ENCODE data around the gene COA5.

The COA5 gene

DNA sequence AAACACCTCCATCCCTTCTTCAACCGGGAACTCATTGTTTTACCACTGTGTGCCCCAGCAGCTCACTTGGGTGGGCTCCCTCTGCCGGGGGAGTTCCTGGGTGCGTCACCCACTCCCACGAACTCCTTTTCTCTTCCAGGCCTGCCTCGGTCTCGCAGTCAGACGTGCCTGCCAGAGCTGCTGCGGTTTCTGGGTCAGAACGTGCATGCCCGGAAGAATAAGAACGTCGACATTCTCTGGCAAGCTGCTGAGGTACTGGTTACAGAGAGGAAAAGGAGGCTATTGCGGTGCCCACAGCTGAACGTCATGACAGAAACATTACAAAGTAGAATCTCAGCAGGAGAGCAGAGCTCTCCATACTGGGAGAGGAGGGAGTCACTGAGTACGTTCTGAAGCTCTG is 35.6 kb downstream of the COA5 start:
- DNase-seq (ENCODE audit: low read depth in 1 of 2, low spot score in 1 of 2), result no peak

DNA sequence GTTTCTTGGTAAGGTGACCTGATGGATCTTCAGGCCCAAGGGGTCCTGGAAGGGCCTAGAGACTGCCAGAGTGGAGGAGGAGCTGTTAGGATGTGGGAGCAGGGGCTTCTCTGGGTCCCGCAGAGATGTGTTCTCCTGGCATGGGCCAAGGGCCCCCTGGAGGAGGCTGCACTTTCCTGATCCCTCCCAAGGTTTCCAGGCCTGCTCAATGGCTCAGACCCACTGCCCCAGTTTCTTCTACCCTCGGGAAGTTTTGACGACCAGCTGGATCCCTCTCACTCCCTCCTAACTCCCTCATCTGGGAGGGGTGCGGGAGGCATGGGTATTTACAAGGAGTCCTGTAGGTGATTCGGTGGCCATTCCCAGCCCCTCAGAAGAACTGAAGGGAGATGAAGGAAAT is 36.1 kb downstream of the COA5 start:
- no peak for DNase-seq (ENCODE audit: low read depth in 1 of 2, low spot score in 1 of 2)

DNA sequence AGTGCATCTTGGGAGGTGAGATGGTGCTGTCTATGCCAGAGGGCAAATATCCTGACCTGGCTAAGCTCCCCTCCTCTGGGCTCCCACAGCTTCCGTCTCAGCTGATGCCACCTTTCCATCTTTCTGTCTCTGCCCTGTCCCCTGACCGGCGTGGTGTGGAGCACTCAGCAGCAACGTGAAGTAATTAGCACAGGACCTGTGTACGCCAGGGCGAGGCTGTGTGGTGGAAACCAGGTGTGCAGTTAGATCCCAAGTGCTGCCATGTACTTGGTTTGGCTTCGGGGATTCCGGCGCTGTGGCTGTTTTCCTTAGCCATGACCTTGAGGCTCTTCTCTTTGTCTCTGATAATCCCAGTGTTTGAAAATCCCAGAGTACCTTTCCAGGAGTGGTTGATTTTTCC is 36.5 kb downstream of the COA5 start:
- no peak for DNase-seq (ENCODE audit: low read depth in 1 of 2, low spot score in 1 of 2)

DNA sequence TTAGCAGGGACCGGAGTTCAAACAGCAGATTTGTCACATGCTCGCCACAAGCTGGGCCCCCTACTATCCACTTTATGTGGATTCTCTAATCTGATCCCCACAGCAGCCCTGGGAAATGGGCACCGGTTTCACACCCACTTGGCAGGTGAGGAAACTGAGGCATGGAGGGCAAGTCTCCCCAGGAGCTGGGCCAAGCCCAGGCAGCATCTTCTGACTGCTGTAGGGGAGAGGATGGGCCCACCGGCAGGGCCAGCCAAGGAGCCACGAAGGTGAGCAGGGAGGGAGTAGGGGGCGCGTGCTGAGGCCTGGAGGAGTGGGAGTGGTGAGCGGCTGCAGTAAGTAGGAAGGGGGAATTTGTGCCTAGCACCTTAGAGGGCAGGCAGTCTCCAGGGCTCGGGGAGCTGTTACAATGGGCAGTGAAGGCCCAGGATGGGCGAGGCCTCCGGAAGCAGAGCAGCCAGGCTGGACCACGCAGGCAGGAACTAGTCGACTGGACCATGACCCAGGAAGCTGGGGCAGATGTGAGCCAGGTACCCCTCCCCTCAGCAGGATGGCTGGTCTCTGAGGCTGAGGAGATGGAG is 37.1 kb downstream of the COA5 start:
- DNase-seq (ENCODE audit: low read depth in 1 of 2, low spot score in 1 of 2), result no peak

DNA sequence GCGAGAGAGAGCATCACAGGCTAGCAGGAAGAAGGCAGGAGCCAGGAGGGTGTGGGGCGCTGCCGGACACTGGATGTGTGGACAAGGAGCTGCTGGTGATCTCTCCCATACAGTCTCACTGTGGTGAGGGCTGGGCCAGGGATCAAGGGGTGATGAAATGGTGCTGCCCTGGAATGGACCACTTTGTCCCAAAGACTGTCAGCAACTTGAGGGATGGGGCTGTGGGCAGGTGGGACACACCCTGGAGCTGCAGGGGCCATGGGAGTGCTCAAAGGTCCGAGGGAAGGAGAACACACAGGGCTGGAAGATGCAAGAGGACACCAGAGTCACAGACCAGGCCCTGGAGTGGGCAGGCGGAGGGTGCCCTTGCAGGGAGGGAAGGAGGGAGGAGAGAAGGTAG is 38.0 kb downstream of the COA5 start:
- no peak for DNase-seq (ENCODE audit: low read depth in 1 of 2, low spot score in 1 of 2)

DNA sequence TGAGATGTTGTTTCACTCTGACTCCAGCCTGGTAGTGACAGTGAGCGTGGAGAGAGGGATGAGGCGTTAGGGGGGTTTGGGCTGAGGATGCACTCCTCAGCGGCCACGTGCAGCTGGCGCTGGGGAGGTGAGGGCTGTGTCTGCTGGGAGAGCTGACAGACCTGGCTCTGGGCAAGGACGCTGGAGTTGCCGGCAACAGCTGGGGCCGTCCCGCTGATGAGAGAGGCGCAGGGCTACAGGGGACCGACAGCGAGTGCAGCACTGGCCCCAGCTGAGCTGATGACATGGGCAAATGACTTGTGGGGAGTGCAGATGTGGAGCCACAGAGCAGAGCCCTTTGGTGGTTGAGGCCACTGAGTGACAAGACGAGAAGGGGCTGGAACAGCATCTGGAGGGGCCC is 38.4 kb downstream of the COA5 start:
- no peak for DNase-seq (ENCODE audit: low read depth in 1 of 2, low spot score in 1 of 2)

DNA sequence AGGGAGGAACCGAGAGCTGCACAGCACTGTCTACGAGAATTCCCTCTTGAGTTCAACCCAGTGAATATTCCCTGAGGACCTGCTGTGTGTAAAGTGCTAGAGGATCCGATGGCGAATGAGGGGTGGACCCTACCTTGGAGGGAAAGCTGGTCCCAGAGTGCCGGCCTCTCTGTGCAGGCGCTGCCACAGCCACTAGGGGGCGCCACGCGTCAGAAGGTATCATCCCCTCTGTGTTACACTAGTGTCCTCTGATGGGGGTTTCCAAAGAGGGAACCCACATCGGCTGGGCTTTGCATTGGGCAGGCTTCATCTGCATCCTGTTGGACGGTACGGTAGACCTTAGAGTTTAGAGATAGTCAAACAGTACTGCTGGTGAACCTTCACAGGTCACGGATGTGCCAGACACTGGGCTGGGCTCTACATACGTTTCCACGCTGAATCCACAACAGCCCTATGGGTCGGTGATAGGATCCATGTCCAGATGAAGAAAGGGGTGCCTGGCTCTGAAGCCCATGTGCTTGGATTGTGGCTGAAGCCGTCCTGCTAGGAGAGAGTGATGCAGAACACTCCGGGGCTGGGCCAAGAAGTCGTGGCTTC is 39.0 kb downstream of the COA5 start:
- DNase-seq (ENCODE audit: low read depth in 1 of 2, low spot score in 1 of 2), result peak; percentile 57 to 66

DNA sequence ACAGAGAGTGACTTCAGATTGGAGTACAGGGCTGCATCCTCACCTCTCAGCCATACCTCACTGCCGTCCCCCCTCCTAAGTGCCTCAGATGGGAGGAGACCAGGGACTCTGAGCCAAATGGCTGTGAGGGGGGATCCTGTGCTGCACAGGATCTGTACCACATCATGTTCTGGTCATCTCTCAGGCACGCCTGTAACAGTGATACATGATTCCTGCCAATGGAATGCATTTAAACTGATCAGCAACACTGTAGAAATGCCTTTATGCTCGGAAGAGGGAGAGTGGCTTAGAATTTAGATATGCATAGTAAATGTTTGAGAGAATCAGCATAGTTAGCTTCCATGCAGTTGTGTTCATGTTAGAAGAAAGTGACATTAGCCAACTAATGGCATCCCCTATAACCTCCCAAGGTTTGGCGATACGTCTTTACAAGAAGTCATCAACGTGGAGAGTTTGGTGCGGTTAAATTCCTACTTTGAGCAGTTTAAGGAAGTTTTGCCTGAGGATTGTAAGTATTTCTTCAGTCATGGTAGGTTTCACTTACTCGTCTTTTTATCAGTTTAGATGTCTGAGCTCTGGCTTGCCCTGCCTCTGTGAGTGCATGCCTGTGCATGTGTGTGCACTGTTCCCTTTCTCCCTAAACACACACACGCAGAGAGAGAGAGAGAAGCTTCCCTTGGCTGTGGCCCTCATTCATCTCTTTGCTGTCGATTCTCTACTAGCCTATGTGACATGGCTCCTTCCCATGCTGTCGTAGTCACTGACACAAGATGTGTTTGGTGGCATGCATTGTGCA is 40.0 kb downstream of the COA5 start:
- DNase-seq (ENCODE audit: low read depth in 1 of 2, low spot score in 1 of 2), result no peak

DNA sequence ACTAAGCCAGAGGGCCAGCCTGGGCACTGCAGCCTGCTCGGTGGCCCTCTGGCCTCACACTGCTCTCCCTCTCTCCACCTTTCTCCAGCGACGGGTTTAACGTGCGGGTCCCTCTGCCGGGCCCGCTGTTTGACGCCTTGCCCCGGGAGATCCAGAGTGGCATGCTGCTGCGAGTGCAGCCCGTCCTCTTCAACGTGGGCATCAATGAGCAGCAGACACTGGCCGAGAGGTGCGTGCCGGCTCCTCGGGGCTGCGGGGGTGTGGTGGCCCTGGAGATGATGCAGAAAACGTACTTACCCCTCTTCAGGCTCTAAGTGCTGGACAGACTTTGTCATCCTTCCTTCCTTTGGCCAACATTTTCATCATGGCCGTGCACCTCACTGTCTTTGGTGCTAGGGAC is 42.4 kb downstream of the COA5 start:
- no peak for DNase-seq (ENCODE audit: low read depth in 1 of 2, low spot score in 1 of 2)

DNA sequence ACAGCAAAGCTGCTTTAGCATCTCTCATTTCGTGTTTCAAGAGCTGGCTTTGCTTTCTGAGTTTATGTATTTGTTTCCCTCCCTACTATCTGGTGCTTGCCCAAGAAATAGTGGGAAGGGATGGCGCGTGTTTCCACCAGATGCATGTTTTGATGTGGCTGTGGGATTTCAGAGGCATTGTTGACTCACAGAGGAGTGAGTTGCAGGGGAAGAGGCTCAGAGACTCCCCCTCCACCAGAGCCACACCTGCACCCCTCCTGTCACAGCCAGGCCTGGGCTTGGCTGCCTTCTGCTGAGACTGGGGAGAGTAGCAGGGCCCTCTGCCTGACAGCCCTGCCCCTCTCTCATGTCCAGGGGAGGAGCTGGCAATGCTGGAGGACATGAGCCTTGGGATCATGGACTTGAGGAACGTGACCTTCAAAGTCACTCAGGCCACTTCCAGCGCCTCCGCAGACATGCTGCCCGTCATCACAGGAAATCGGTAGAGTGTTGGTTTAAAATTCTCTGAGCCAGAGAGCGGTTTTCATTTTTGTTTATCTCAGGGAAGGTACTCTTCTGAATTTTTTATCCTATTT is 42.9 kb downstream of the COA5 start:
- DNase-seq (ENCODE audit: low read depth in 1 of 2, low spot score in 1 of 2), result no peak

DNA sequence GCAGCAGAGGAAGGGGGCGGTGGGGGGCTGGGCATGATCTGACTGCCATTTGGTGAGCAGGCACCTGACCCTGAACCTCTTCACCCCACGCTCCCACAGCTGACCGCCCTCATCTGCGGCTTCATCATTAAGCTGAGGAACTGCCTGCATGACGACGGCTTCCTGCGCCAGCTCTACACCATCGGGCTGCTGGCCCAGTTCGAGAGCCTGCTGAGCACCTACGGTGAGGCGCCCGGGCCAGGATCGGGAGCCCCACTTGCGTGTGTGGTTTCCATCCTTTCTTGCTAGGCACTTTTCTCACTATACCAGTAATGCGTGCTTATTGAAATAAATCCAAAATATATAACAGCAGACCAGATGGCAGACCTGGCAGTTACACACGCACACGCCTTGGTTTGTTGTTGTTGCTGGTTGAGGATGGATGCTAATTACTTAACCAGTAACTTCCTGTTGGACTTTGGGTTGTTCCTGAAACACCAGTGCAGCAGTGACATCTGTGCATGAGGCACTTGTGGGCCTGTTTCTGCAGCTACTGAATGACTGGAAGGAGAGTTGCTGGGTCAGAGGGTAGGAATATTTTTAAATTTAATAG is 43.7 kb downstream of the COA5 start:
- no peak for DNase-seq (ENCODE audit: low read depth in 1 of 2, low spot score in 1 of 2)

DNA sequence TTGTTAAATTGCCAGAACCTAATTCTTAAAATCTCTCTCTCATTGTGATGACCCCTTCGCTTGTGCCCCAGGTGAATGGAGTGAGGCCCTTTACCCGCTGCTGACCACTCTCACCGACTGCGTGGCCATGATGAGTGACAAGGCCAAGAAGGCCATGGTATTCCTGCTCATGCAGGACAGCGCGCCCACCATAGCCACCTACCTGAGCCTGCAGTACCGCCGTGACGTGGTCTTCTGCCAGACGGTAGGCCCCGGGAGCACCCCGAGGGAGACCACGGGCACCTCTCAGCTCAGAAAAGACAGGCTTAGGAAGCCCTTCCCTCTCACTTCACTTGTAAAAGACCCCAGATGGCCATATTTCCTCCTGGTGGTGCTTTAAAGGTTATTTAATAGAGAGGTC is 44.9 kb downstream of the COA5 start:
- DNase-seq (ENCODE audit: low read depth in 1 of 2, low spot score in 1 of 2), result no peak

DNA sequence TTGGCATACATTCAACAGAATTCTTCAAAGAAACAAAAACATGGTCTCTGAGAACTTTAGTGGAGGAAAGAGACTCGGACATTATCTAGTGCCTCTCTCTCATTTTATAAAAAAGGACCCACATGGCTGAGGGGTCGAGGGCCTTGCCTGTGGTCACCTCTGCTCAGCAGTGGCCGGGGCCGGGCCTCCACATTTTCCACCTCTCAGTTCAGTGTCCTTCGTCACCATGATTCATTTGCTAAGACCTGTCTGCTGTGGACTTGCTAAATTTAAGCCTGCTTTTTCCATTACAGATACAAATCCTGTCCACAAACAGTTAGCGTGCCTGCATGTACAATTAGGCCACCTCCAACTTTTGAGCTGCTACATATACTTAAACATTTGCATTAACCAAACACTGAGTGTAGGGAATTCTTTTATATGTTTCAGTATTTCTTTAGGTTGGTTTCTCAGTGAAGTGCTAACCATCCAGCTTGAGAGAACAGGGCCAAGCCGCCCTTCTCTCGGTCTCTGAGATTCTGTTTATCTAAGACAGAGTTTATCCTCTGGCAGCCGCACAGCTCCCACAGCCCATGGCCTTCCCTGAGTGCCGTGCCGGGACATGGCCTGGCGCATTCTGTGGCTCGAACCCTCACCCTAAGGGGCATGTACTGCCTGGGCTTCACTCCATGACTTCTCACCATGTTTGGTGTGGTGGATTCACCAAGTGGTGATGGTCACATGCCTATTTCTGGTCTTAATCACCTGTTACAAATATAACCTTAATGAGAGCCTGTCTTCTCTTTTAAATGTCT is 46.2 kb downstream of the COA5 start:
- no peak for DNase-seq (ENCODE audit: low read depth in 1 of 2, low spot score in 1 of 2)

DNA sequence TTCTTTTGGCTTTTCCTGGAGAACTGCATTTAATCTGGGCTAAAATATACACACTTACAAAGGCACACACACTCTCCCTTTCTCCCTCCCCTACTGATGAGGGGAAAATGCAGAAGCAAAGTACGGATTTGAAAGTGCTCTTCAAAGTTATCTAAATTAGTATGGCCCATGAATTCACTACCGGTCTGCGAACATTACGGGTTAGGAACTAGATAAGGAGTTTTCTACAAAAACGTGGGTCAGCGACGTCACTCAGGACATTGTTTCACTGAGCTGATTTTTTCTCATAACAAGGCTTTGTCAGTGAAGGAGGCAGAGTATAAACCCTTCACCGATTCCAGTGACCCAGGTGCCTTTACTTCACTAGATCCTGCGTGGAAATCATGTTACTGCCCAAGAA is 47.3 kb downstream of the COA5 start:
- DNase-seq (ENCODE audit: low read depth in 1 of 2, low spot score in 1 of 2), result no peak

DNA sequence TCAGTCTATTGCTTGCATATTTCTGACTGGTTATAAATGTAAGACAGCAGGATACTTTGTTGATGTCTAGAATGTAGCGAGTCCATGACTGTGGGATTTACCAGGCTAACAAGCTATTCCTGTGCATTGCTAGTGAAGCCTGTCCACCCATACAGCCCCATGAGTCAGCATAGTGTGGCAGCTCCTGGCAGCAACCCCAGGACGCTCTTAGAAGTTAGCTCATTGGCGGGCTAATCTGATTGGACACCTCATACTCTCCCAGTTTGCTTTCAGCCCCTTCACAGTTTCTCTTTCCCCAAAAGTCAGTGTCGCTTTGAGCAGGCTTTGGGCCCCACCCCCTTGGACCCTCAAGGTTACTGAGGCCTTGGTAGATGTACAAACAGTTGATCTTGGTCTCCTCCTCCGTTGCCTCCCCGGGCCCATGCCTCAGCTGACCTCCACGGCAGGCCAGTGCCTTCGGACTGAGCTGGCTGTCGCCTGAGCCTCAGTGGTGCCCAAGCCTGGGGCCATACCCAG is 48.0 kb downstream of the COA5 start:
- DNase-seq (ENCODE audit: low read depth in 1 of 2, low spot score in 1 of 2), result no peak

DNA sequence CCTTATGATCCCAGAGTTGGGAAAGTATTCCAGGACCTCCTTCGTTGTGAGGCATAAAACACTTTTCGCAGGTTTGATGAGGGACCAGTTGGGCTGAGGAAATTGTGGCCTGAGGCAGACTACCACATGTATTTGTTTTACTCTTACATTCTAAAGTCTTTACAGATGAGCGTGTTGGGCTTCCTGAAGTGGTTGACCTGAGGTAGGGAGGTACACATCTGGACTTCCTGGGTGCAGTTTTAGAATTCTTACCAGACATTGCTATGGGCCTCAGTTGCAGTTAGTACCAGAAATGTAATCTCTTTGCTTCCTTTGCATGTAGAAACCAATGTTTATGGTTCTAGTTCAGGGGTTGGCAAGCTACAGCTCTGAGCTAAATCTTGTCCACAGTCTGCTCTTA is 48.7 kb downstream of the COA5 start:
- no peak for DNase-seq (ENCODE audit: low read depth in 1 of 2, low spot score in 1 of 2)

DNA sequence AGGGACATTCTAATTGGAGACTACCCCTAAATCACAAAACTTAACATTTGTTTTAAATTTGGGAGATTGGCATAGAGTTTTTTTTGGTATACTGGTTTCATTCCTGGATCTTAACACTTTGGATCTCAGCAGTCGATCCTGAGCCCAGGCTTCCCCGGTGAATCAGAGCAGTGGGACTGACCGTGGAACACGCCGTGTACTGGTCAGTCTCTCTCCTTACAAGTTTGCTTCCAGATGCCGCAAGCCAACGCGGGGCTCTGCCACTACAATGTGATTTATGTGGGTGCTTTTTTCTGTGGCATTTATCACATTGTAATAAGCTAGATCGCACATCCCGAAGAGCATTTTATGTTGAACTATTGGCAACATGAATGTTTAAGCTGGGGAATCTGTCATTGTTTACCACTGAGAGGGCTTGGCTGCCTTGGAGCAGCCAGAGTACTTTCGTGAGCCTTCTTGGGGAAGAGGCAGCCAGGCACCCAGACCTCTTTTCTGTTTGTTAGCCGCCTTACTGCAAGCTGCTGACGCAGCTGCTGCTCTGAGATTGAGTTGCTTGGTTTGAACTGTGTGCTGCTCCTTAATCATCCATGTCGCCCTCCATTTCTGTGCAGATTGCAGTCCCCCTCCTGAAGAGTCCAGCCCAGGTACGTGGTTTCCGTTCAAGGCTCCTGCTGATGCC is 49.3 kb downstream of the COA5 start:
- no peak for DNase-seq (ENCODE audit: low read depth in 1 of 2, low spot score in 1 of 2)

DNA sequence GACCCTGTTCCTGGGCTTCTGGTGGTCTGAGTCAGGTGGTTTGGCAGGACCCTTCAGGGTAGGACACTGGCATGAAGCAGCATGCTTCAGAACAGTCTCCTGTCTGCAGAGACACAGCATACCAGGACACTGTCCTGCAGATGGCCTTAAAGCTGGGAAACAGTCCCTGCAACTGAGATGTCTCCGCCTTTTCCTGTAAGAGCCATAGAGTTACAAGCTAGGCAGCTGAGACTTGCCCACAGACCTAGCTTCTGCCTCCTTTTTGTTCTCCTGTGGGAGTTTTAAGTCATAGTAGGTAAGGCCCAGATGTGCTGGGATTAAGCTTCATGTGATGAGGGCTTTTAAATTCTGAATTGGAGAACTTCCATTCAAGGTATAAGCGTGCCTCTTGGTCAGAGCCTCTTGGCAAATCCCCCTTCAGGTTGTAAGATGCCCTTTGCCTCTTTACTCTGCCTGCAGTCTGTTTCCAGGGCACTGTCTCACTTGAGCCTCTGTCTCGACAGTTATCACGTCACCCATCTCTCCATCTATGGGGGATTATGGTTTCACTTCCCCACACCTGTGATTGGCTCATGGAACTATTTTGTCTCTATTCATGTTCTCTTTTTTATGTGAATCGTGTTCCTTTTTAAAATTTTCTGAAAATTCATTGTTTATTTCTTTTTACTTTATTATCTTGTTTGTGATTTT is 51.8 kb downstream of the COA5 start:
- no peak for DNase-seq (ENCODE audit: low read depth in 1 of 2, low spot score in 1 of 2)

DNA sequence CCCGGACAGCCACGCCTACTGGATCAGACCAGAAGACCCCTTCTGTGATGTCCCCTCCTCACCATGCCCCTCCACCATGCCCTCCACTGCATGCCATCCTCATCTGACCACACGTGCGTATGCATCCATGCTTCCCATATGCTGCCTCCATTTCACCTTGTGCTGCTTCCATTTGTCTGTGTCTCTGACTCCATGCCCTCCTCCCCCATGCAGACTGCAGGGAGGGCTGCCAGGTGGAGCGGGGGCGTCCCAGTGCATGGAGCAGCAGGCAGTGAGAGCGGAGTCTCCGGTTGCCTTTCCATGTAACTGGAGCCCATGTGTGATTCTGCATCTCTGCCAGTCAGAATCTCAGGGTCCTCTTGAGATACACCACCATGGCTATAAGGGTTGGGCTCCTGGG is 52.6 kb downstream of the COA5 start:
- DNase-seq (ENCODE audit: low read depth in 1 of 2, low spot score in 1 of 2), result no peak
